ENCODE results near the gene RYR3.

- no peak for TF ChIP-seq CTCF (IDR thresholded peaks at IDR 0.05)
- no peak for TF ChIP-seq ZFX (IDR thresholded peaks at IDR 0.05; ENCODE audit: borderline replicate concordance)
Observed at GRCh38 chr15:33766389-33766788, 455.6 kb downstream of the RYR3 start.
